ENCODE results near the gene ZNF678.
"Not testable (repeated sequence)": the region's sequence is repeated elsewhere in the genome, so short reads cannot be mapped to it uniquely, and the experiment has no call there.

Gene ZNF678

GRCh38 chr1:227685807-227686206, 122.5 kb downstream of the ZNF678 start:
- H3K4me3 ChIP-seq (ENCODE audit: low read length) = no peak overlapping the region
- no peak overlapping the region for H3K4me2 ChIP-seq (ENCODE audit: low read length)
- no peaks in the 10 kb centered on the region for H3K27me3 ChIP-seq (ENCODE audit: control insufficient read depth, insufficient read depth, low read length)
- no peak overlapping the region for H3K9ac ChIP-seq (ENCODE audit: low read depth, low read length)
- no peaks in the 10 kb centered on the region for H3K4me1 ChIP-seq (ENCODE audit: control insufficient read depth, insufficient read depth, low read length)
- H3K36me3 ChIP-seq (ENCODE audit: insufficient read depth, low read length) = no peaks in the 10 kb centered on the region
- no peaks in the 10 kb centered on the region for H3K9me3 ChIP-seq (replicated peaks; ENCODE audit: low read length)

GRCh38 chr1:227697321-227697864, 134.0 kb downstream of the ZNF678 start:
- Histone ChIP-seq H3K4me2 (ENCODE audit: low read length) (no peak overlapping the region), H3K4me3 (ENCODE audit: low read length) (no peak overlapping the region), H3K9ac (ENCODE audit: low read depth, low read length) (no peak overlapping the region), H3K27me3 (ENCODE audit: control insufficient read depth, insufficient read depth, low read length) (no peaks in the 10 kb centered on the region), H3K36me3 (ENCODE audit: insufficient read depth, low read length) (no peaks in the 10 kb centered on the region), H3K9me3 (replicated peaks; ENCODE audit: low read length) (peaks cover 18% of the 10 kb centered on the region), H3K4me1 (ENCODE audit: control insufficient read depth, insufficient read depth, low read length) (no peaks in the 10 kb centered on the region)

GRCh38 chr1:227701631-227702030, 138.3 kb downstream of the ZNF678 start:
- not testable (repeated sequence) for H3K9ac ChIP-seq (ENCODE audit: low read depth, low read length); H3K4me3 ChIP-seq (ENCODE audit: low read length); H3K4me1 ChIP-seq (ENCODE audit: control insufficient read depth, insufficient read depth, low read length); H3K4me2 ChIP-seq (ENCODE audit: low read length); H3K36me3 ChIP-seq (ENCODE audit: insufficient read depth, low read length); H3K27me3 ChIP-seq (ENCODE audit: control insufficient read depth, insufficient read depth, low read length)
- H3K9me3 ChIP-seq (replicated peaks; ENCODE audit: low read length) = peaks cover 16% of the 10 kb centered on the region

- Histone ChIP-seq H3K9me3 (replicated peaks; ENCODE audit: low read length) (no peaks in the 10 kb centered on the region), H3K4me1 (ENCODE audit: control insufficient read depth, insufficient read depth, low read length) (no peaks in the 10 kb centered on the region), H3K4me2 (ENCODE audit: low read length) (no peak overlapping the region), H3K4me3 (ENCODE audit: low read length) (no peak overlapping the region), H3K27me3 (ENCODE audit: control insufficient read depth, insufficient read depth, low read length) (no peaks in the 10 kb centered on the region), H3K9ac (ENCODE audit: low read depth, low read length) (no peak overlapping the region), H3K36me3 (ENCODE audit: insufficient read depth, low read length) (no peaks in the 10 kb centered on the region)
Observed at GRCh38 chr1:227707846-227708245, 144.5 kb downstream of the ZNF678 start.

GRCh38 chr1:227709451-227709850, 146.1 kb downstream of the ZNF678 start:
- no peak overlapping the region for H3K4me3 ChIP-seq (ENCODE audit: low read length)
- no peaks in the 10 kb centered on the region for H3K27me3 ChIP-seq (ENCODE audit: control insufficient read depth, insufficient read depth, low read length)
- no peaks in the 10 kb centered on the region for H3K36me3 ChIP-seq (ENCODE audit: insufficient read depth, low read length)
- no peaks in the 10 kb centered on the region for H3K9me3 ChIP-seq (replicated peaks; ENCODE audit: low read length)
- H3K4me1 ChIP-seq (ENCODE audit: control insufficient read depth, insufficient read depth, low read length) = no peaks in the 10 kb centered on the region
- H3K4me2 ChIP-seq (ENCODE audit: low read length) = no peak overlapping the region
- H3K9ac ChIP-seq (ENCODE audit: low read depth, low read length) = no peak overlapping the region

- not testable (repeated sequence) for H3K9ac ChIP-seq (ENCODE audit: low read depth, low read length); H3K4me1 ChIP-seq (ENCODE audit: control insufficient read depth, insufficient read depth, low read length); H3K27me3 ChIP-seq (ENCODE audit: control insufficient read depth, insufficient read depth, low read length); H3K4me3 ChIP-seq (ENCODE audit: low read length); H3K9me3 ChIP-seq (replicated peaks; ENCODE audit: low read length); H3K4me2 ChIP-seq (ENCODE audit: low read length); H3K36me3 ChIP-seq (ENCODE audit: insufficient read depth, low read length)
Observed at GRCh38 chr1:227710474-227710873, 147.1 kb downstream of the ZNF678 start.

GRCh38 chr1:227712648-227713047, 149.3 kb downstream of the ZNF678 start:
- no peaks in the 10 kb centered on the region for H3K9me3 ChIP-seq (replicated peaks; ENCODE audit: low read length)
- no peak overlapping the region for H3K4me2 ChIP-seq (ENCODE audit: low read length)
- H3K27me3 ChIP-seq (ENCODE audit: control insufficient read depth, insufficient read depth, low read length) = no peaks in the 10 kb centered on the region
- no peak overlapping the region for H3K9ac ChIP-seq (ENCODE audit: low read depth, low read length)
- H3K4me3 ChIP-seq (ENCODE audit: low read length) = no peak overlapping the region
- no peaks in the 10 kb centered on the region for H3K36me3 ChIP-seq (ENCODE audit: insufficient read depth, low read length)
- H3K4me1 ChIP-seq (ENCODE audit: control insufficient read depth, insufficient read depth, low read length) = no peaks in the 10 kb centered on the region

GRCh38 chr1:227718932-227719331, 155.6 kb downstream of the ZNF678 start:
- no peaks in the 10 kb centered on the region for H3K4me1 ChIP-seq (ENCODE audit: control insufficient read depth, insufficient read depth, low read length)
- H3K4me3 ChIP-seq (ENCODE audit: low read length) = no peak overlapping the region
- H3K4me2 ChIP-seq (ENCODE audit: low read length) = no peak overlapping the region
- no peaks in the 10 kb centered on the region for H3K27me3 ChIP-seq (ENCODE audit: control insufficient read depth, insufficient read depth, low read length)
- H3K36me3 ChIP-seq (ENCODE audit: insufficient read depth, low read length) = no peaks in the 10 kb centered on the region
- H3K9ac ChIP-seq (ENCODE audit: low read depth, low read length) = no peak overlapping the region
- peaks cover 5% of the 10 kb centered on the region for H3K9me3 ChIP-seq (replicated peaks; ENCODE audit: low read length)

GRCh38 chr1:227723474-227723873, 160.1 kb downstream of the ZNF678 start:
- Histone ChIP-seq H3K27me3 (ENCODE audit: control insufficient read depth, insufficient read depth, low read length) (no peaks in the 10 kb centered on the region), H3K4me3 (ENCODE audit: low read length) (no peak overlapping the region), H3K9ac (ENCODE audit: low read depth, low read length) (no peak overlapping the region), H3K4me1 (ENCODE audit: control insufficient read depth, insufficient read depth, low read length) (peaks cover under 1% of the 10 kb centered on the region), H3K4me2 (ENCODE audit: low read length) (no peak overlapping the region), H3K9me3 (replicated peaks; ENCODE audit: low read length) (peaks cover 5% of the 10 kb centered on the region), H3K36me3 (ENCODE audit: insufficient read depth, low read length) (no peaks in the 10 kb centered on the region)

GRCh38 chr1:227725046-227725445, 161.7 kb downstream of the ZNF678 start:
- H3K9me3 ChIP-seq (replicated peaks; ENCODE audit: low read length) = no peaks in the 10 kb centered on the region
- no peaks in the 10 kb centered on the region for H3K27me3 ChIP-seq (ENCODE audit: control insufficient read depth, insufficient read depth, low read length)
- H3K36me3 ChIP-seq (ENCODE audit: insufficient read depth, low read length) = no peaks in the 10 kb centered on the region
- H3K4me1 ChIP-seq (ENCODE audit: control insufficient read depth, insufficient read depth, low read length) = peaks cover 10% of the 10 kb centered on the region
- no peak overlapping the region for H3K9ac ChIP-seq (ENCODE audit: low read depth, low read length)
- no peak overlapping the region for H3K4me2 ChIP-seq (ENCODE audit: low read length)
- H3K4me3 ChIP-seq (ENCODE audit: low read length) = no peak overlapping the region

GRCh38 chr1:227726318-227726717, 163.0 kb downstream of the ZNF678 start:
- Histone ChIP-seq H3K4me1 (ENCODE audit: control insufficient read depth, insufficient read depth, low read length) (peaks cover 10% of the 10 kb centered on the region), H3K27me3 (ENCODE audit: control insufficient read depth, insufficient read depth, low read length) (no peaks in the 10 kb centered on the region), H3K9me3 (replicated peaks; ENCODE audit: low read length) (no peaks in the 10 kb centered on the region), H3K9ac (ENCODE audit: low read depth, low read length) (no peak overlapping the region), H3K4me2 (ENCODE audit: low read length) (no peak overlapping the region), H3K36me3 (ENCODE audit: insufficient read depth, low read length) (peaks cover 3% of the 10 kb centered on the region), H3K4me3 (ENCODE audit: low read length) (no peak overlapping the region)

Measured in skeletal muscle satellite cell (primary cell).